ENCODE data around the gene CNKSR2. TPM values are rescaled to one million over a fixed set of nuclear protein-coding genes. Genes with fewer than 3 reads are reported as not detected.

The CNKSR2 gene
- total RNA-seq, 2 experiments from 2014 or later = 2.9 to 3.8 TPM

- Mint-ChIP-seq H3K27ac (no peak overlapping the region), H3K4me3 (no peak overlapping the region), H3K9me3 (no peaks in the 10 kb centered on the region), H3K27me3 (no peaks in the 10 kb centered on the region), H3K36me3 (ENCODE audit: low read depth) (no peaks in the 10 kb centered on the region), H3K4me1 (no peaks in the 10 kb centered on the region)
- ChIA-PET CTCF (no interaction called here), POLR2A (no interaction called here)
- DNase-seq = no peak
Measured at GRCh38 chrX:21675931-21676330, 301.7 kb downstream of the CNKSR2 start.

DNA sequence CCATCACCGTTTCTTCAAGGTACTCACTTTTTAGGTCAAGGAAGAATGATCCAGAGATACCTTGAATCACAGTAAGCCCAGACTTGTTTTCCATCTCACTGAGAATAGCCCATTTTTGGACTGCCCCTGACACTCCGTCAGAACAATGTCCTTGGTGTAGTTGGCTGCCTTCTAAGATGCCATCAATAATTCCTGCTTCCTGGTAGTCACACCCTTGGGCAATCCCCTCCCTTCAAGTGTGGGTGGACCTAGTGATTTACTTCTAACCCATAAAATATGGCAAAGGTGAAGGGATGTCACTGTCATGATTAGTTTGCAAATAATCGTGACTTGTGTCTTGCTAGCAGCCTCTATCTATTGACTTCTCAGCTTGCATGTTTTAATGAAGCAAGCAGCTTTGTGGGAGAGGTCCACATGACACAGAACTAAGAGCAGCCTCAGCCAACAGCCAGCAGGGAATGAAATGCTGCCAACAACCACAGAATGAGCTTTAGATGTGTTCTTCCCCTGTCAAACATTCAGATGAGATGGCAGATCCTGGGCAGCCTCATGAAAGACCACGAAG is 303.9 kb downstream of the CNKSR2 start:
- H3K9me3 Mint-ChIP-seq = no peaks in the 10 kb centered on the region
- ChIA-PET POLR2A (no interaction called here), CTCF (no interaction called here)

DNA sequence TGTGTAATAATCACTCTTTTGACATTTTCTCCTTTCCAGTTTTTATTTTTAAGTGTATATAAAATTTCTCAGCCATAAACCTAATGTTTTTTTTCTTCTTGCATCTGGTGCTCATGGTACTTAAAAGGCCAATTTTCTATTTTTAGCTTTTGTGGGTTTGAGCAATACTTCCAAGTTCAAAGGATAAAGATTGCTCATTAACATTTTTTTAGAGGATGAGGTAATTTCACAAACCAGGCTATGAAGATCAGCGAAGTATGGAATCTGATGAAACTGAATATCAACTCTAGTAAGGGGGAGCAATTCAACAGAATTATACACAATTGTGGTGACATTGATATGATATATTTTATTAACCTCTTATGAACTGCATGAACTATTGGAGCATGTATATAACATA is 309.7 kb downstream of the CNKSR2 start:
- CTCF ChIA-PET = no interaction called here
- Mint-ChIP-seq H3K36me3 (ENCODE audit: low read depth) (no peaks in the 10 kb centered on the region), H3K4me1 (no peaks in the 10 kb centered on the region), H3K27me3 (no peaks in the 10 kb centered on the region), H3K27ac (no peak overlapping the region), H3K9me3 (no peaks in the 10 kb centered on the region), H3K4me3 (no peak overlapping the region)
- no peak for DNase-seq
- POLR2A ChIA-PET = no interaction called here

More for the DNA sequence above, 303.9 kb downstream of the CNKSR2 start:
- Mint-ChIP-seq H3K36me3 (ENCODE audit: low read depth) (no peaks in the 10 kb centered on the region), H3K27ac (no peak overlapping the region), H3K4me3 (no peak overlapping the region), H3K27me3 (no peaks in the 10 kb centered on the region), H3K4me1 (no peaks in the 10 kb centered on the region)
- no peak for DNase-seq

- peak; percentile 15 for DNase-seq
- H3K27me3 Mint-ChIP-seq = no peaks in the 10 kb centered on the region
- no peak overlapping the region for H3K27ac Mint-ChIP-seq
- no peak overlapping the region for H3K4me3 Mint-ChIP-seq
- ChIA-PET CTCF (no interaction called here), POLR2A (no interaction called here)
- H3K9me3 Mint-ChIP-seq = peaks cover 2% of the 10 kb centered on the region
- peaks cover 9% of the 10 kb centered on the region for H3K4me1 Mint-ChIP-seq
- H3K36me3 Mint-ChIP-seq (ENCODE audit: low read depth) = no peaks in the 10 kb centered on the region
Measured at GRCh38 chrX:21691512-21692018, 317.3 kb downstream of the CNKSR2 start.

DNA sequence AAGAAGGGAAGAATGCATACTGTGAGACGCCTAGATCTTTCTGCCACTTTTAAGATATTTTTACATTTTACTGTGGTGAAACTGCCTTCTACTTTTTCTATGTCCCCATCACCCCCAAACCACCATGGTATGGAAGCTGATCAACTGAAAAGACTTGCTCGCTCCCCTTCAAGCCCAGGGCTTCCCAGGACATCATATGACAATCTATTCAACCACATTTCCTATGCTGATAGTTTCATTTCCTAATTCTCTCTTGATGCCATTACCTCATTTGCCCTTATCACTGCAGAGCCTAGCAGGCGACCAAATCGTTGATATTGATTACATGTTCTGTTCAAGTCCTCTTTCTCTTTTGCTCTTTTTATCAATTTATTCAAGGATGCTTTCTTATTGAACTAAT is 324.1 kb downstream of the CNKSR2 start:
- H3K27ac Mint-ChIP-seq = no peak overlapping the region
- no peaks in the 10 kb centered on the region for H3K27me3 Mint-ChIP-seq
- H3K36me3 Mint-ChIP-seq (ENCODE audit: low read depth) = no peaks in the 10 kb centered on the region
- H3K4me3 Mint-ChIP-seq = no peak overlapping the region
- no peaks in the 10 kb centered on the region for H3K9me3 Mint-ChIP-seq
- no peaks in the 10 kb centered on the region for H3K4me1 Mint-ChIP-seq
- DNase-seq = no peak
- ChIA-PET POLR2A (no interaction called here), CTCF (no interaction called here)

DNA sequence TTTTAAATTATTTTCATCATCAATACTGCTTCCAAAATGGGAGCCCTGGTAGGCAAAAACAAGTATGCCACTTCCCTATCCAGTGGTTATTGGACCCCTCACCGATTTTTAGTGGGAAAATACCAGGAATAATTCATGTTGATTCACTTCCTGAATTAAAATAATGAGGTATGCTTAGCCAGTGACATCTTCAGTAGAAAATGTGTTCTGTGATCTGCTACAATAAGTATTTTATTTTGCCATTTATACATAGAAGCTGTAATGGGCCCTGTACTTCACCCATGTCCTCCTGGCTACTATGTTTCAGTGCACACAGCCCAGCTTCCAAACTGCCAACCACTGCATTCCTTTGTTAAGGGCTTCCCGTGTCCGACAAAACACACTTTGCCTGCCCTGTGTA is 324.9 kb downstream of the CNKSR2 start:
- H3K27me3 Mint-ChIP-seq = no peaks in the 10 kb centered on the region
- CTCF ChIA-PET = no interaction called here
- H3K9me3 Mint-ChIP-seq = no peaks in the 10 kb centered on the region
- no peak overlapping the region for H3K27ac Mint-ChIP-seq
- no peak for DNase-seq
- POLR2A ChIA-PET = no interaction called here
- no peak overlapping the region for H3K4me3 Mint-ChIP-seq
- no peaks in the 10 kb centered on the region for H3K4me1 Mint-ChIP-seq
- H3K36me3 Mint-ChIP-seq (ENCODE audit: low read depth) = no peaks in the 10 kb centered on the region

DNA sequence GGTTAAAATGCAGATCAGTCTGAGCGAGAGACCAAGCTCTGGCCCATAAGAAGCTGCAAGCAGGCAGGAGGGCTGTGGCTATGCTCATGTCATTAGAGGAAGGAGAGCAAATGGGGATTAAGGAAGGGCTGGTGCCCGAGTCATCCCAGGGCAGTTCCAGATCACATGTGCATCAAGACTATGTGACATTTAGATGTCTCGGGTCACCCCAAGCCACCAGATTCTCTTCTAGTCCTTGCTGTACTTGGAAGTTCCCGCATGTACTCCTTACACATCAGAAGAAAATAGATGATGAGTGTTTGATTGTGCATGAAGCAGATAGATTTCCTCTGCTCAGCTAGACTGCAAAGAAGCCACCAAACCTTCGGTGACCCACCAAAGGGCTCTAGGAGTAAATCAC is 326.1 kb downstream of the CNKSR2 start:
- no peaks in the 10 kb centered on the region for H3K27me3 Mint-ChIP-seq

DNA sequence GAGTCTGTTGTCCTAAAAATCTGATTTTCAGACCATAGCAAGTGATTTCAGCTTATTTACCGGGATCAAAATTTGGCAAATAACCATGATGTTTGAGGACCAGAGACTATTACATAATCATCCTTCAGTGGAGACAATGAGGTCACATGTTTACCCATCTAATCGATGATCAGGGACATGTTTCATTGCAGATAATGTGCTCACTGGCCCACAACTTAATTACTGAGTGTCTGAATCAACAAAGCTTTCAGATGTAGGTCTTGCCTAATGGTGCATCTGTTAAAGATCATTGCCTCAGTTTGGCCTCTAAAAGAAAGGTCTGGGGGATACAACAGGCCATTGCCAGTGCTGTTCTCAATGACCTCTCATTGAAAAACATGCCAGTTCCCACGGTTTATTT is 326.7 kb downstream of the CNKSR2 start:
- H3K27ac Mint-ChIP-seq = no peak overlapping the region
- ChIA-PET POLR2A (no interaction called here), CTCF (no interaction called here)
- no peak for DNase-seq
- H3K36me3 Mint-ChIP-seq (ENCODE audit: low read depth) = no peaks in the 10 kb centered on the region
- H3K27me3 Mint-ChIP-seq = no peaks in the 10 kb centered on the region
- no peaks in the 10 kb centered on the region for H3K4me1 Mint-ChIP-seq
- no peak overlapping the region for H3K4me3 Mint-ChIP-seq
- H3K9me3 Mint-ChIP-seq = no peaks in the 10 kb centered on the region

More for the DNA sequence above, 326.1 kb downstream of the CNKSR2 start:
- H3K36me3 Mint-ChIP-seq (ENCODE audit: low read depth) = no peaks in the 10 kb centered on the region
- ChIA-PET POLR2A (no interaction called here), CTCF (no interaction called here)
- H3K4me1 Mint-ChIP-seq = no peaks in the 10 kb centered on the region
- no peak overlapping the region for H3K4me3 Mint-ChIP-seq
- H3K27ac Mint-ChIP-seq = no peak overlapping the region
- no peaks in the 10 kb centered on the region for H3K9me3 Mint-ChIP-seq
- DNase-seq = no peak

DNA sequence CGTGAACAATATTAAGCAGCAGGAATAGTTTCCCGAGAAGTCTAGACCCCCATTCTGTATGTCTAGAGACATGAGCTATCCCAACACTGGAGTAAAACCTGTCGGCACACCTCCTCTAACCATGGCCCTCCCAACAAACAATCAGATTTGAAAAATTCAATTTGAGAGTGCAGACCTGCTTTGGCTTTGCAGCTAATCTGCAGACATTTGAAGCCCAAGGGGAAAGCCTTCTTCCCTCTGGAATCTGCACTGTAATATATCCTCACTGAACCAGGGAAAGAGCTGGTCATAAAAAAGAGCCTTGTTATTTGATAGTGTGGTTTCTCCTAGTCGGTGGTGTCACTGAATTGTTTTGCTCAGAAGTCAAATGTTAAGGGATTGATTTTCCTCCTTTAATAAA is 328.5 kb downstream of the CNKSR2 start:
- H3K36me3 Mint-ChIP-seq (ENCODE audit: low read depth) = no peaks in the 10 kb centered on the region
- H3K4me3 Mint-ChIP-seq = no peak overlapping the region
- ChIA-PET POLR2A (no interaction called here), CTCF (no interaction called here)
- no peak overlapping the region for H3K27ac Mint-ChIP-seq
- H3K9me3 Mint-ChIP-seq = no peaks in the 10 kb centered on the region
- DNase-seq = no peak
- no peaks in the 10 kb centered on the region for H3K4me1 Mint-ChIP-seq
- no peaks in the 10 kb centered on the region for H3K27me3 Mint-ChIP-seq
